ENCODE results near the gene COPE. TPM values are rescaled to one million over a fixed set of nuclear protein-coding genes. Genes with fewer than 3 reads are reported as not detected.

COPE gene
- 100 to 1,000 TPM; 134 to 266 TPM for total RNA-seq

DNA sequence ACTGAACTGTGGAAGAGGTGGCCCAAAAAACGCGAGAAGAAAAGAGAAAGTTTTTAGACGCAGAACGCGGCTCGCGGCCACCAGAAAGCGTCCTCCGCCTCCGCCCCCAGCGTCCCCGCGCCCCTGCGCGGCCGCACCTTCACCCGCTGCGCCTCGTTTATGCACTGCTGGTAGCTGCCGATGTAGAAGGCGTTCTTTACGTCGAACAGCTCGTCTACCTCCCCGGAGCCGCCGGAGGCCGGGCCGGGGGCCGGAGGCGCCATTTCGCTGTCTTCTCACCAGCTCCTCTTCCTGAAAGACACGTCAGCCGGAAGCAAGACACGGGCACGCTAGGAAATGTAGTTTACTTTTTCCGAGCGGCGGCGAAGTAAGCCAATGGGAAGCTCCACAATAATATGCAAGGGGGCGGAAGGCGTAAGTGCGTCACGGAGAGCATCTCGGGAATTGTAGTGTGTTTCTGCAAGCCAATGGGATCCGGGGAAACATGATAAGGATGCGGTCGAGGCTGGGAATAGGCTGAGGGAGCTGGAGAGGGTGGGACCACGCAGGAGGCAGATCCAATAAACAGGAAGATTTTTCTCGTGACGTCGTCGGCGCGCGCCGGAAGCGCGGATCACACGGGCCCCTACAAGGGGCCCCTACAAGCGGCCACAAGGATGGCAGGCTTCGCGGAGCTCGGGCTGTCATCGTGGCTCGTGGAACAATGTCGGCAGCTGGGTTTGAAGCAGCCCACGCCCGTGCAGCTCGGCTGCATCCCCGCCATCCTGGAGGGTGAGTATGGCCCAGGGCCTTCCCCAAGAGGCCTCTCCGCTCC lies at the start of gene COPE, which contains the start of gene DDX49:
Gene COPE (minus strand): TSS at position 302 of the 814 bp plus-strand sequence. CDS start 39 bp downstream, at position 263.
Gene DDX49 (plus strand): TSS at position 630 of the 814 bp plus-strand sequence. CDS start 27 bp downstream, at position 657.
- ATAC-seq (ENCODE audit: insufficient number of reproducible peaks, low FRiP score, low read depth) (peak; percentile 100), DNase-seq (ENCODE audit: low spot score) (peak; percentile 97)
- Histone ChIP-seq H3K36me3 (peaks cover 25% of the 10 kb centered on the region), H3K9me3 (no peaks in the 10 kb centered on the region), H3K27ac (peak within 1 kb of the TSS; percentile 80 to 97), H3K4me1 (ENCODE audit: control insufficient read depth in 1 of 2, low read depth in 2 of 2) (peaks cover 17 to 34% of the 10 kb centered on the region in 2 donors), H3K27me3 (replicated peaks; ENCODE audit: insufficient read depth) (no peaks in the 10 kb centered on the region), H3K4me3 (peak within 1 kb of the TSS; percentile 94)
- TF ChIP-seq, protein P1, sequence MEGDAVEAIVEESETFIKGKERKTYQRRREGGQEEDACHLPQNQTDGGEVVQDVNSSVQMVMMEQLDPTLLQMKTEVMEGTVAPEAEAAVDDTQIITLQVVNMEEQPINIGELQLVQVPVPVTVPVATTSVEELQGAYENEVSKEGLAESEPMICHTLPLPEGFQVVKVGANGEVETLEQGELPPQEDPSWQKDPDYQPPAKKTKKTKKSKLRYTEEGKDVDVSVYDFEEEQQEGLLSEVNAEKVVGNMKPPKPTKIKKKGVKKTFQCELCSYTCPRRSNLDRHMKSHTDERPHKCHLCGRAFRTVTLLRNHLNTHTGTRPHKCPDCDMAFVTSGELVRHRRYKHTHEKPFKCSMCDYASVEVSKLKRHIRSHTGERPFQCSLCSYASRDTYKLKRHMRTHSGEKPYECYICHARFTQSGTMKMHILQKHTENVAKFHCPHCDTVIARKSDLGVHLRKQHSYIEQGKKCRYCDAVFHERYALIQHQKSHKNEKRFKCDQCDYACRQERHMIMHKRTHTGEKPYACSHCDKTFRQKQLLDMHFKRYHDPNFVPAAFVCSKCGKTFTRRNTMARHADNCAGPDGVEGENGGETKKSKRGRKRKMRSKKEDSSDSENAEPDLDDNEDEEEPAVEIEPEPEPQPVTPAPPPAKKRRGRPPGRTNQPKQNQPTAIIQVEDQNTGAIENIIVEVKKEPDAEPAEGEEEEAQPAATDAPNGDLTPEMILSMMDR (IDR thresholded peaks at IDR 0.05), result no peak

GRCh38 chr19:18967358-18968146 lies 48.4 kb upstream of the COPE start:
- no peaks in the 10 kb centered on the region for H3K9me3 ChIP-seq
- H3K27ac ChIP-seq, result peak overlapping the region in 1 of 2 donors; percentile 53
- peaks cover 8 to 16% of the 10 kb centered on the region in 2 donors for H3K4me1 ChIP-seq (ENCODE audit: control insufficient read depth in 1 of 2, low read depth in 2 of 2)
- peak overlapping the region; percentile 4 for H3K4me3 ChIP-seq
- TF ChIP-seq, protein P1 (IDR thresholded peaks at IDR 0.05), result no peak
- no peak for ATAC-seq (ENCODE audit: insufficient number of reproducible peaks, low FRiP score, low read depth)
- no peaks in the 10 kb centered on the region for H3K36me3 ChIP-seq
- no peaks in the 10 kb centered on the region for H3K27me3 ChIP-seq (replicated peaks; ENCODE audit: insufficient read depth)
- DNase-seq (ENCODE audit: low spot score), result peak; percentile 7

DNA sequence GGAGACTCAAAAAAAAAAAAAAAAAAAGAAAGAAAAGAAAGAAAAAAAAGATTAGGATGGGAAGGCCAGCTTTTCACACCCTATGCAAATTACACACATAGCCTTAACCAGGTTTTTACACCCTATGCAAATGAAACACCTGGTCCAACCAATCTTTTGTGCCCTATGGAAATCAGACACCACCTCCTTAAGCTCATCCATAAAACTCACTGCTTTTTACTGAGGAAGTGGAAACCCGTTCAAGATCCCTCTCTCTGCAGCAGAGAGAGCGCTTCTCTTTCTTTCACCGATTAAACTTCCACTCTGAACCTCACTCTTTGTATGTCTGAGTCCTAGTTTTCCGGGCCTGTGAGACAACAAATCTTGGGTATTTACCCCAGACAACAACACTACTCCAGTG lies 47.1 kb upstream of the COPE start:
- H3K27me3 ChIP-seq (replicated peaks; ENCODE audit: insufficient read depth), result no peaks in the 10 kb centered on the region
- DNase-seq (ENCODE audit: low spot score) (no peak), ATAC-seq (ENCODE audit: insufficient number of reproducible peaks, low FRiP score, low read depth) (no peak)
- TF ChIP-seq, protein P1 (IDR thresholded peaks at IDR 0.05), result no peak
- H3K4me3 ChIP-seq, result no peak overlapping the region
- no peaks in the 10 kb centered on the region for H3K36me3 ChIP-seq
- peaks cover 4 to 7% of the 10 kb centered on the region in 2 donors for H3K4me1 ChIP-seq (ENCODE audit: control insufficient read depth in 1 of 2, low read depth in 2 of 2)
- peak overlapping the region in 1 of 2 donors; percentile 53 for H3K27ac ChIP-seq
- H3K9me3 ChIP-seq, result no peaks in the 10 kb centered on the region

DNA sequence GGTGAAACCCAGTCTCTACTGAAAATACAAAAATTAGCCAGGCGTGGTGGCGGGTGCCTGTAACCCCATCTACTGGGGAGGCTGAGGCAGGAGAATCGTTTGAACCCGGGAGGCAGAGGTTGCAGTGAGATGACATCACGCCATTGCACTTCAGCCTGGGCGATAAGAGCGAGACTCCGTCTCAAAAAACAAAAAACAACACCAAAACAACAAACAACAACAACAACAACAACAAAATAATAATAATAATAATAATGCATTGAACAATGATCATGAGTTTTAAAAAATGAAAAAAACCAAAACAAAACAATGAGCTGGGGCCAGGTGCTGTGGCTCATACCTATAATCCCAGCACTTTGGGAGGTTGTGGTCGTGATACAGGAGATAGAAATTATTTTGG lies 44.9 kb upstream of the COPE start:
- no peaks in the 10 kb centered on the region for H3K36me3 ChIP-seq
- no peak overlapping the region for H3K4me3 ChIP-seq
- no peaks in the 10 kb centered on the region for H3K27me3 ChIP-seq (replicated peaks; ENCODE audit: insufficient read depth)
- peaks cover 0 to 3% of the 10 kb centered on the region in 2 donors for H3K4me1 ChIP-seq (ENCODE audit: control insufficient read depth in 1 of 2, low read depth in 2 of 2)
- no peak for ATAC-seq (ENCODE audit: insufficient number of reproducible peaks, low FRiP score, low read depth)
- TF ChIP-seq, protein P1 (IDR thresholded peaks at IDR 0.05), result no peak
- DNase-seq (ENCODE audit: low spot score), result no peak
- no peaks in the 10 kb centered on the region for H3K9me3 ChIP-seq
- no peak overlapping the region for H3K27ac ChIP-seq

All from thoracic aorta (tissue), 2 donors.